DOHH2 (cell line): ENCODE results near the gene OR10A4.
"Not testable (repeated sequence)": the region's sequence is repeated elsewhere in the genome, so short reads cannot be mapped to it uniquely, and the experiment has no call there.

Experiments used
- H3F3A ChIP-seq: fragments of 200-600 bp; sonication (generic), shearing (Covaris generic); 2 replicates; pipeline ENCODE4 v1.6.0; 2016; ENCODE audit warnings: antibody characterized with exemption, mild to moderate bottlenecking; ENCODE audit not compliant: control insufficient read depth, insufficient read depth
- H3K27ac ChIP-seq: fragments of 200-600 bp; sonication (generic); 2 replicates; pipeline ENCODE4 v1.5.1; 2014; ENCODE audit warnings: low read depth, mild to moderate bottlenecking, low read length, moderate library complexity
- H3K27me3 ChIP-seq: fragments of 200-600 bp; sonication (generic); 2 replicates; pipeline ENCODE4 v1.6.1; 2014; ENCODE audit warnings: mild to moderate bottlenecking, low read length, mixed read lengths; ENCODE audit not compliant: control insufficient read depth
- H3K36me3 ChIP-seq: fragments of 200-600 bp; sonication (generic); 2 replicates; pipeline ENCODE4 v1.6.1; 2014; ENCODE audit warnings: mild to moderate bottlenecking, low read length, moderate library complexity, mixed read lengths; ENCODE audit not compliant: control insufficient read depth
- H3K4me1 ChIP-seq: fragments of 200-600 bp; sonication (generic); 2 replicates; pipeline ENCODE4 v1.6.1; 2014; ENCODE audit warnings: mild to moderate bottlenecking, low read length, mixed read lengths; ENCODE audit not compliant: control insufficient read depth
- H3K4me2 ChIP-seq: fragments of 200-600 bp; sonication (generic); 2 replicates; pipeline ENCODE4 v1.6.0; 2014; ENCODE audit warnings: mild to moderate bottlenecking, low read length, moderate library complexity
- H3K4me3 ChIP-seq: fragments of 200-600 bp; sonication (generic); 2 replicates; pipeline ENCODE4 v1.5.1; 2014; ENCODE audit warnings: mild to moderate bottlenecking, low read length, mixed read lengths
- H3K79me2 ChIP-seq: fragments of 200-600 bp; sonication (generic); 2 replicates; pipeline ENCODE4 v1.6.1; 2014; ENCODE audit warnings: mild to moderate bottlenecking, low read length, mixed read lengths; ENCODE audit not compliant: control insufficient read depth
- H3K9me2 ChIP-seq: fragments of 200-600 bp; sonication (generic); replicated peaks from 2 replicates; pipeline ENCODE4 v1.6.1; 2014; ENCODE audit warnings: mild to moderate bottlenecking, low read length, mixed read lengths; ENCODE audit not compliant: control insufficient read depth
- H3K9me3 ChIP-seq: fragments of 200-600 bp; sonication (generic); 2 replicates; pipeline ENCODE4 v1.6.1; 2014; ENCODE audit warnings: antibody characterized with exemption, low read length, mixed read lengths; ENCODE audit not compliant: control insufficient read depth, insufficient read depth
- H4K20me1 ChIP-seq: fragments of 200-600 bp; sonication (generic); 2 replicates; pipeline ENCODE4 v1.6.0; 2014; ENCODE audit warnings: low read depth, mild to moderate bottlenecking, antibody characterized with exemption, low read length, moderate library complexity; ENCODE audit not compliant: control insufficient read depth, insufficient read depth
- EZH2phosphoT487 ChIP-seq: fragments of 200-600 bp; sonication (generic); IDR thresholded peaks from 2 replicates; pipeline ENCODE4 v1.6.1; 2017; ENCODE audit warnings: borderline replicate concordance, mild to moderate bottlenecking, antibody characterized with exemption, low read length, moderate library complexity, mixed read lengths
- TF ChIP-seq, protein P1 (sequence below): fragments of 200-600 bp; sonication (generic); IDR thresholded peaks from one replicate; pipeline ENCODE4 v1.5.1; 2014; ENCODE audit warnings: antibody characterized with exemption, mild to moderate bottlenecking, low read depth, low read length; ENCODE audit not compliant: poor library complexity, severe bottlenecking

OR10A4 gene

DNA sequence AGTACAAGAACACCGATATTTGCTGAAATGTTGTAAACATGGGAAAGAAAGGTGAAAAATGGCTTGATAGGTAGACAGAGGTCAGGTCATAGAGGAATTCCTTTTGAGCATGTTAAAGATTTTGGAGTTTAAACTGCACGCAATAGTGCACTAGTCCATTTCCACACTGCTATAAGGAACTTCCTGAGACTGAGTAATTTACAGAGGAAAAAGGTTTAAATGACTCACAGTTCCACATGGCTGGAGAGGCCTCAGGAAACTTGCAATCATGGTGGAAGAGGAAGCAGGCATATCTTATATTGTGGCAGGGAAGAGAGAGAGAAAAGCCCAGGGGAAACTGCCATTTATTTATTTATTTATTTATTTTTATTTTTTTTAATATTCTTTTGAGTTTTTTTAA lies 25.9 kb upstream of the OR10A4 start:
- no peak overlapping the region for H3K4me3 ChIP-seq
- H3K27me3 ChIP-seq = no peaks in the 10 kb centered on the region
- no peaks in the 10 kb centered on the region for H3K4me1 ChIP-seq
- H3K9me3 ChIP-seq = no peaks in the 10 kb centered on the region
- no peaks in the 10 kb centered on the region for H3K9me2 ChIP-seq
- no peak for TF ChIP-seq EZH2phosphoT487
- TF ChIP-seq, protein P1, sequence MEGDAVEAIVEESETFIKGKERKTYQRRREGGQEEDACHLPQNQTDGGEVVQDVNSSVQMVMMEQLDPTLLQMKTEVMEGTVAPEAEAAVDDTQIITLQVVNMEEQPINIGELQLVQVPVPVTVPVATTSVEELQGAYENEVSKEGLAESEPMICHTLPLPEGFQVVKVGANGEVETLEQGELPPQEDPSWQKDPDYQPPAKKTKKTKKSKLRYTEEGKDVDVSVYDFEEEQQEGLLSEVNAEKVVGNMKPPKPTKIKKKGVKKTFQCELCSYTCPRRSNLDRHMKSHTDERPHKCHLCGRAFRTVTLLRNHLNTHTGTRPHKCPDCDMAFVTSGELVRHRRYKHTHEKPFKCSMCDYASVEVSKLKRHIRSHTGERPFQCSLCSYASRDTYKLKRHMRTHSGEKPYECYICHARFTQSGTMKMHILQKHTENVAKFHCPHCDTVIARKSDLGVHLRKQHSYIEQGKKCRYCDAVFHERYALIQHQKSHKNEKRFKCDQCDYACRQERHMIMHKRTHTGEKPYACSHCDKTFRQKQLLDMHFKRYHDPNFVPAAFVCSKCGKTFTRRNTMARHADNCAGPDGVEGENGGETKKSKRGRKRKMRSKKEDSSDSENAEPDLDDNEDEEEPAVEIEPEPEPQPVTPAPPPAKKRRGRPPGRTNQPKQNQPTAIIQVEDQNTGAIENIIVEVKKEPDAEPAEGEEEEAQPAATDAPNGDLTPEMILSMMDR = no peak
- no peak overlapping the region for H3K27ac ChIP-seq
- no peaks in the 10 kb centered on the region for H4K20me1 ChIP-seq
- no peaks in the 10 kb centered on the region for H3K36me3 ChIP-seq
- H3K4me2 ChIP-seq = no peak overlapping the region
- H3K79me2 ChIP-seq = no peaks in the 10 kb centered on the region
- no peaks in the 10 kb centered on the region for H3F3A ChIP-seq

DNA sequence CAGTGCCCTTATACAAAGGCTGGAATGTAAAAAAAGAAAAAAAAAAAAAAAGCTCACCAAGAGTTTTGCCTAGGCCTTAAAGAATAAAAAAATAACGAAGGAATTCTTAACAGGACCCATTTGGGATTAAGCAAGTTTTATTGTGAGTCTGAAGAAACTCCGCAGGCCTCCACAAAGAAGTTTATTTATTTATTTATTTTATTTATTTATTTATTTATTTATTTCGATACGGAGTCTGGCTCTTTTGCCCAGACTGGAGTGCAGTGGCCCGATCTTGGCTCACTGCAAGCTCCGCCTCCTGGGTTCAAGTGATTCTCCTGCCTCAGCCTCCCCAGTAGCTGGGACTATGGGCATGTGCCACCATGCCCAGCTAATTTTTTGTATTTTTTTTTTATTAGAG lies 21.6 kb upstream of the OR10A4 start:
- not testable (repeated sequence) for H4K20me1 ChIP-seq, H3K27me3 ChIP-seq, H3K4me3 ChIP-seq, H3K27ac ChIP-seq, H3K9me3 ChIP-seq, H3K4me2 ChIP-seq, H3K79me2 ChIP-seq, H3K9me2 ChIP-seq, H3K4me1 ChIP-seq, H3F3A ChIP-seq, H3K36me3 ChIP-seq

DNA sequence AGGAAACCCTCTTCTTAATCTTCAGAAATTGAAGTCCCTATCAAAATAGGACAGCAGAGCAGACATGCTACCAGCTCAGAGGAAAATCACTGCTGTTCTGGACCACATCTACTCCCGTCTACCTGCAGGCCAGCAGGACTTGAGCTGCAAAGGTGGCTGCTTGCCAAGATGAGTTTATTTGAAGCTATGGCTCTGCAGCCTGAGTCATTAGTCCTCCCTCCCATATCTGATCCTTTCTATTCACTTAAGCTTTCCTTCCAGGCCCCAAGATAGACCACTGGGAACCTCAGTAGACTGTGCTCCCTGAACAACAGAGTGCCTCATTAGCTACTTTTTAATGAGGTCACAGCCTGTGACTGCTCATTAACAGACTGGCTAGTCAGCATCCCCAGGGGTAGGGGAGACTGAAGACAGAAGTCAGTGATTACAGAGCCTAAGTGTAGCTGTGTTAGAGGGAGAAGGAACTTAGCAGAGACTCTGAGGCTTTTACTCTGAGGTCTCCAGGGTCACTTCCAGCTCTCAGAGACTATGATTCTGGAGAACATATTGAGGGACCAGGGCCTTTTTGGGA lies 20.4 kb upstream of the OR10A4 start:
- H4K20me1 ChIP-seq = no peaks in the 10 kb centered on the region
- H3K79me2 ChIP-seq = no peaks in the 10 kb centered on the region
- no peaks in the 10 kb centered on the region for H3K27me3 ChIP-seq
- H3K36me3 ChIP-seq = no peaks in the 10 kb centered on the region
- no peak for TF ChIP-seq EZH2phosphoT487
- TF ChIP-seq, protein P1 = no peak
- H3K4me2 ChIP-seq = no peak overlapping the region
- no peaks in the 10 kb centered on the region for H3K4me1 ChIP-seq
- H3K9me2 ChIP-seq = no peaks in the 10 kb centered on the region
- H3F3A ChIP-seq = no peaks in the 10 kb centered on the region
- no peak overlapping the region for H3K4me3 ChIP-seq
- no peak overlapping the region for H3K27ac ChIP-seq
- no peaks in the 10 kb centered on the region for H3K9me3 ChIP-seq

DNA sequence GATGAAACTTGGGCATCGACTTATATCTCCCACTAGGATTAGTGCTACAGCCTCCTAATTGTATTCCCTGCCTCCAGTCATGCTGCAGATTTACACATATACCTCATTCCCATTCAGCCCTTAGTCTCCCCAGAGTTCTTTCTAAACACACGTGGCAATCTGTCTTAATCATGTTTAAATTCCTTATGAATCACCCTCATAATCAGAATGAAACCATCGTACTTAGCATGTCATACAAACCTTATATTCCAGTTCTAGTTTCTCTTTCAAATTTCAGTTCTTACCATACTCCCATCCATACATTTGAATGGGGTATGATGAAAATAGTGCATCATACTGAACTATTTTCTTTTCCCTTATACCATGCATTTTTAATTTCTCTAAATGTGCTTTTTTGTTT lies 19.6 kb upstream of the OR10A4 start:
- TF ChIP-seq EZH2phosphoT487 = no peak
- TF ChIP-seq, protein P1 = no peak
- Histone ChIP-seq H3K27me3 (no peaks in the 10 kb centered on the region), H3K36me3 (no peaks in the 10 kb centered on the region), H3K4me1 (no peaks in the 10 kb centered on the region), H3K9me3 (no peaks in the 10 kb centered on the region), H3F3A (no peaks in the 10 kb centered on the region), H3K9me2 (no peaks in the 10 kb centered on the region), H4K20me1 (no peaks in the 10 kb centered on the region), H3K4me2 (no peak overlapping the region), H3K79me2 (no peaks in the 10 kb centered on the region), H3K27ac (no peak overlapping the region), H3K4me3 (no peak overlapping the region)
